ENCODE data around the gene GRM8.

DNA sequence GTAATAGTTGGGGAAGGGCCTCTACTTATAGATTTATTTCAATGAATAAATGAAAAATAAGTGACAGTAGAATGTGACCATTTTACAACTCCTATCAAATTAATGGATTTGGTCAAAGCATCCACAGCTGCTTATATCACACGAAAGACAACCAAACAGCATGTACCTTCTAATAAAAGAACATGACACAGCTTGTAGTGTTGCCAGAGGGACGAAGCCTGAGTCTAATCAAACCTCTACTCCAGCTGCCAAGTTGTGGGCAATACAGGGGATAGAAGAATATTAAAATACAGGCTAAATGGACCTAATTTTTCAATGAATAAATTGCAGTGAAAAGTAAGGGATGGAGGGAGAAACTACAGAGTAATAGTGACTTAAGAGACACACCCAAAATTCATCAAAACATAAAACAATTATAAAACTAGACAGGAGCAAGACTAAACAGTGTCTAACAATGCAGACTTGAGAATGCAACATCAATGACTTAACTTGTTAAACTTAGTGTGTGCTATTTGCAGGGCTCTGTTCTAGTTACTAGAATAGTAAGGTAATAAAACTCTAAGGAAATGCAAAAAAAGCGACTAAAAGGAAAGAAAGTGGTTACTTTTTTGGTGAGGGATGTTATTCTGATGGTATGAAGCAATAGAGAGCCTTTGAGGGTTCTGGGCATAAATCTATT is 853.8 kb downstream of the GRM8 start:
- no peak for TF ChIP-seq YY1 (IDR thresholded peaks at IDR 0.05; ENCODE audit: insufficient read depth, insufficient read length)
- TF ChIP-seq ZNF274 (IDR thresholded peaks at IDR 0.05; ENCODE audit: low read depth, low read length): no peak
- TF ChIP-seq SUZ12 (IDR thresholded peaks at IDR 0.05; ENCODE audit: extremely low read depth, insufficient read depth, insufficient read length): no peak
